ENCODE data around the gene ADGRA1.

The ADGRA1 gene

GRCh38 chr10:133113146-133113830 lies 25.6 kb downstream of the ADGRA1 start:
- no peak for TF ChIP-seq ZNF274 (IDR thresholded peaks at IDR 0.05; ENCODE audit: low read depth, low read length)
- no peak overlapping the region for H3K4me3 ChIP-seq (ENCODE audit: low read length)

- no peak overlapping the region for H3K4me3 ChIP-seq (ENCODE audit: low read length)
- TF ChIP-seq ZNF274 (IDR thresholded peaks at IDR 0.05; ENCODE audit: low read depth, low read length), result no peak
Measured at GRCh38 chr10:133113847-133114246, 26.1 kb downstream of the ADGRA1 start.

- TF ChIP-seq ZNF274 (IDR thresholded peaks at IDR 0.05; ENCODE audit: low read depth, low read length), result no peak
- no peak overlapping the region for H3K4me3 ChIP-seq (ENCODE audit: low read length)
Measured at GRCh38 chr10:133114251-133114650, 26.5 kb downstream of the ADGRA1 start.

GRCh38 chr10:133114726-133115452 lies 27.2 kb downstream of the ADGRA1 start:
- TF ChIP-seq ZNF274 (IDR thresholded peaks at IDR 0.05; ENCODE audit: low read depth, low read length), result no peak
- no peak overlapping the region for H3K4me3 ChIP-seq (ENCODE audit: low read length)

GRCh38 chr10:133115453-133115842 lies 27.7 kb downstream of the ADGRA1 start:
- H3K4me3 ChIP-seq (ENCODE audit: low read length), result no peak overlapping the region
- TF ChIP-seq ZNF274 (IDR thresholded peaks at IDR 0.05; ENCODE audit: low read depth, low read length), result no peak

GRCh38 chr10:133115976-133116375 lies 28.3 kb downstream of the ADGRA1 start:
- no peak for TF ChIP-seq ZNF274 (IDR thresholded peaks at IDR 0.05; ENCODE audit: low read depth, low read length)
- no peak overlapping the region for H3K4me3 ChIP-seq (ENCODE audit: low read length)

GRCh38 chr10:133116455-133116854 lies 28.7 kb downstream of the ADGRA1 start:
- TF ChIP-seq ZNF274 (IDR thresholded peaks at IDR 0.05; ENCODE audit: low read depth, low read length), result no peak
- no peak overlapping the region for H3K4me3 ChIP-seq (ENCODE audit: low read length)

- no peak for TF ChIP-seq ZNF274 (IDR thresholded peaks at IDR 0.05; ENCODE audit: low read depth, low read length)
- no peak overlapping the region for H3K4me3 ChIP-seq (ENCODE audit: low read length)
Measured at GRCh38 chr10:133117036-133117687, 29.4 kb downstream of the ADGRA1 start.

GRCh38 chr10:133117688-133118071 lies 30.0 kb downstream of the ADGRA1 start:
- H3K4me3 ChIP-seq (ENCODE audit: low read length), result no peak overlapping the region
- TF ChIP-seq ZNF274 (IDR thresholded peaks at IDR 0.05; ENCODE audit: low read depth, low read length), result no peak

- no peak for TF ChIP-seq ZNF274 (IDR thresholded peaks at IDR 0.05; ENCODE audit: low read depth, low read length)
- no peak overlapping the region for H3K4me3 ChIP-seq (ENCODE audit: low read length)
Measured at GRCh38 chr10:133121479-133121878, 33.8 kb downstream of the ADGRA1 start.

GRCh38 chr10:133122171-133122935 lies 34.6 kb downstream of the ADGRA1 start:
- no peak for TF ChIP-seq ZNF274 (IDR thresholded peaks at IDR 0.05; ENCODE audit: low read depth, low read length)
- no peak overlapping the region for H3K4me3 ChIP-seq (ENCODE audit: low read length)

GRCh38 chr10:133123050-133123745 lies 35.5 kb downstream of the ADGRA1 start:
- TF ChIP-seq ZNF274 (IDR thresholded peaks at IDR 0.05; ENCODE audit: low read depth, low read length), result no peak
- H3K4me3 ChIP-seq (ENCODE audit: low read length), result no peak overlapping the region

- no peak for TF ChIP-seq ZNF274 (IDR thresholded peaks at IDR 0.05; ENCODE audit: low read depth, low read length)
- no peak overlapping the region for H3K4me3 ChIP-seq (ENCODE audit: low read length)
Measured at GRCh38 chr10:133123746-133124356, 36.1 kb downstream of the ADGRA1 start.
